Activated T-helper 2 cell treated with anti-CD3 and anti-CD28 coated beads, Interferon-gamma antibody, Interleukin-2, Interleukin-4, amounts not matched to agents 10 μg/mL and 5 μg/mL and 100 μg/mL, durations not matched to agents 14 hours and 24 hours and 36 hours (primary cell): ENCODE results near the gene GAB1. TPM values are rescaled to one million over a fixed set of nuclear protein-coding genes. Genes with fewer than 3 reads are reported as not detected.
"Not testable (repeated sequence)": the region's sequence is repeated elsewhere in the genome, so short reads cannot be mapped to it uniquely, and the experiment has no call there.

Experiments used
- DNase-seq: peaks from one replicate; pipeline ENCODE4 v3.0.0; 2021; ENCODE audit warnings: low spot score
- H3K27ac Mint-ChIP-seq: one replicate; pipeline ENCODE4 v1.8.0; 2021; ENCODE audit warnings: mixed read lengths
- H3K27me3 Mint-ChIP-seq: one replicate; pipeline ENCODE4 v1.8.0; 2021; ENCODE audit warnings: low read depth, mixed read lengths
- H3K36me3 Mint-ChIP-seq: one replicate; pipeline ENCODE4 v1.8.0; 2021; ENCODE audit warnings: low read depth, mixed read lengths
- H3K4me1 Mint-ChIP-seq: one replicate; pipeline ENCODE4 v1.8.0; 2021; ENCODE audit warnings: low read depth, mixed read lengths
- H3K4me3 Mint-ChIP-seq: one replicate; pipeline ENCODE4 v1.8.0; 2021; ENCODE audit warnings: low read depth, mild to moderate bottlenecking, moderate library complexity, mixed read lengths
- H3K9me3 Mint-ChIP-seq: one replicate; pipeline ENCODE4 v1.8.0; 2021; ENCODE audit warnings: mixed read lengths
- intact Hi-C: fragments of 100-400 bp; cut with micrococcal nuclease; formaldehyde crosslinking; loops from one replicate; pipeline ENCODE4 v1.15.1; 2023
- total RNA-seq: library from RNA; stranded (reverse); gene quantifications from 2 replicates; pipeline ENCODE4 v1.2.3, GENCODE V29; 2022

GAB1 gene
- total RNA-seq, 1 donor from 2014 or later, result 0.96 TPM

DNA sequence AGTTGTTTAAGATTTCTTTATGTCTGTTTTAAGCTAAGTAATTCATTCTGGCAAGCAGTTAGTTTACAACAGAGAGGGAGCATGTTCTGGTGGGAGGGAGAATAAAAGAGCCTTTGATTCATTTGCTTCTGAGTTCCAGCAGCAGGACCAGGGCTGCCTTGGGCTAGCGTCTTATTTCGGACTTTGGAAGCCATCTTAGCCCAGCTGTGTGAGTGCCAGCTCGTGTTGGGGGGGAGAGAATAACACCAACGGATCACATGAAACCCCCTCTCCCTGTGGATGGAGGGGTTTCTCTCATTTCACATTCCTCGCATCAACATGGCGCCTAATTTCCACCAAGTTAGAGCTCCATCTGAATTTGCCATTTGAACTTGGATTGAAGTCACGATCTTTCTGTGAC is 7.4 kb downstream of the GAB1 start:
- H3K9me3 Mint-ChIP-seq, result no peaks in the 10 kb centered on the region
- no peak overlapping the region for H3K27ac Mint-ChIP-seq
- no peaks in the 10 kb centered on the region for H3K36me3 Mint-ChIP-seq
- no peak overlapping the region for H3K4me3 Mint-ChIP-seq
- peaks cover 35% of the 10 kb centered on the region for H3K27me3 Mint-ChIP-seq
- H3K4me1 Mint-ChIP-seq, result no peaks in the 10 kb centered on the region
- intact Hi-C loops, result no loop called here
- no peak for DNase-seq

DNA sequence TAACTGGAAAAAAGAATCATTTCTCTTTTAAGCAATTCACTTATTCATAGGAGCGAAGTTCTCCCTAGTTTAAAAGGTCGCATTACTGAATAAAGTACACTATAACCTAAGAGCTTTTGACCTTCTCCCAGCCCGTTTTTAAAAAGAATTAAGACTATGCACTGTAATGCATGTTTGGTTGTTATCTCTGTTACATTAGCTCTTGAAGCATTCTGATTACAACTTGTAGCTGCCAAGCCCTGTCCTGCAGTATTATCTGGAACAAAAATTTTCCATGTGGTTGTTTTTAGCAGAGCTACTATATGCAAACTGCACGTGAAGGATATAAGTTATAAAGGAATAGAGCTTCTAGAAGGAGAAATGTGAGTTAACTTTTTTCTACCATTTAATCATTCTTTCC is 8.1 kb downstream of the GAB1 start:
- H3K4me1 Mint-ChIP-seq, result no peaks in the 10 kb centered on the region
- no peaks in the 10 kb centered on the region for H3K36me3 Mint-ChIP-seq
- H3K4me3 Mint-ChIP-seq, result no peak overlapping the region
- intact Hi-C loops, result no loop called here
- H3K27ac Mint-ChIP-seq, result no peak overlapping the region
- no peaks in the 10 kb centered on the region for H3K9me3 Mint-ChIP-seq
- no peak for DNase-seq
- H3K27me3 Mint-ChIP-seq, result peaks cover 29% of the 10 kb centered on the region

DNA sequence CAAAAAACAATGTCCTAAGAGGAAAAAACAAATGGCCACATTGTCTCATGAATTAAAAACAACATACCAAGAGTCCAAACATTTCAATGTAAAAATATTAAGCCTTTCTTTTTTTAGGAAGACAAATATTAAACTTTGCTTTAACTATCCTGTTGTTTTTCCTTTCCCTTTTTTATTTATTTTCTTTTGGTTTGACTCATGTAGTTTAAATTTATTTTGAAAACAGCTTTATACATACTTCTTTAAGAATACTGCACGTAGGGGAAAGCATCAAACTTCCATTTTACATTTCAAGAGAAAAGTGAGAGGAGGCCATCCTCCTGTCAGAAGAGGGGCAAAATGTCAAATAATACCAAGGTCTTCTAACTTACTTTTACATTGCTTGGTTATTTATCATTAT is 8.7 kb downstream of the GAB1 start:
- Mint-ChIP-seq H3K4me3 (no peak overlapping the region), H3K36me3 (no peaks in the 10 kb centered on the region), H3K27me3 (peaks cover 29% of the 10 kb centered on the region), H3K4me1 (no peaks in the 10 kb centered on the region), H3K9me3 (no peaks in the 10 kb centered on the region), H3K27ac (no peak overlapping the region)
- DNase-seq, result no peak
- intact Hi-C loops, result no loop called here

DNA sequence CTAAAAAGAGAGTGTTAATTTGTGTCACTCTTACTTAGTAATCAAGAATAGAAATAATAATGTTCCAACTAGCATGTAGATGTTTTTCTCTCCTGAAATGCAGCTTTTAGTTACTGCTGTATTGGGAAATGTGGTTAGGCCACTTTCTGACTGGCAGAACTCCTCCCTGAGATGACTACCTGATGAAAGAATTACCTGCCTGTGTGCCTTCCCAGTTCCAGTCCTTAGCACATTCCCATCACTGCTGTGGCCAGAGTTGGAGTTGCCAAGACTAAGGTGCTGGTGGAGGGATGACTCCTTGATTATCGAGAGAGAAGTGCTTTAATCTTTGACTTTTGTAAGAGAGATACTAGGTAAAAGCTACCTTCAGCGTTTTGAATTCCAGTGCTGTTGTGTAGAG is 9.5 kb downstream of the GAB1 start:
- Mint-ChIP-seq H3K4me3 (no peak overlapping the region), H3K27me3 (peaks cover 26% of the 10 kb centered on the region), H3K9me3 (no peaks in the 10 kb centered on the region), H3K4me1 (no peaks in the 10 kb centered on the region), H3K27ac (no peak overlapping the region), H3K36me3 (no peaks in the 10 kb centered on the region)
- intact Hi-C loops, result no loop called here
- no peak for DNase-seq

DNA sequence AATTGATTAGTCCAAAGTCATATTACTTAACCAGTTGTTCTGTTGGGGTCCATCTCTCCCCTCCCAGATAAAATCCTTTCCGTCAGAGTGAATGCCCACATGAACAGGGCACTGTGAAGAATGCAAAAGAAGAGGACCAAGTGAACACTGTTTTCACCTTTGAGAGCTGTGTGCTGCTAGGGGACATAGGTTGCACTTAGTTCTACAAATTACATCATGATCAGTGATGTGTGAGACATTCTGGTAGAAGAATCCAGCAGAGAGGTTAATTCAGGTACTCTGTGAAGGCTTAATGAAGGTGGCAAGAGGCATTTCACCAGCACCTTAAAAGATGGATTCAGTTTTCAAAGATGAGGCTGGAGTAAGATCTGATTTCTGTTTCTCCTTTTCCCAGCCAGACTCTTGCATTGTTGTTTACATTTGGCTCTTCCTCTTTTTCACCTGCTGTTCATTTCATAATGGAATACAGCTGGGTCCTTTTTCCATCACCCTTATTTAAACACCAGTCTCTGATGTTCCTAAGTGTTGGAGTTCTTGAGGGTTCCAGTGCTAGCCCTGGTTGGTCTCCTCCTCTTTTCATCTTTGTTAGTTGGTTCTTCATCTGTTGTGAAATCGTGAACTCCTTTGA is 10.9 kb downstream of the GAB1 start:
- Mint-ChIP-seq H3K4me3 (no peak overlapping the region), H3K36me3 (no peaks in the 10 kb centered on the region), H3K9me3 (no peaks in the 10 kb centered on the region), H3K27ac (no peak overlapping the region), H3K4me1 (no peaks in the 10 kb centered on the region), H3K27me3 (peaks cover 23% of the 10 kb centered on the region)
- intact Hi-C loops, result no loop called here
- no peak for DNase-seq

DNA sequence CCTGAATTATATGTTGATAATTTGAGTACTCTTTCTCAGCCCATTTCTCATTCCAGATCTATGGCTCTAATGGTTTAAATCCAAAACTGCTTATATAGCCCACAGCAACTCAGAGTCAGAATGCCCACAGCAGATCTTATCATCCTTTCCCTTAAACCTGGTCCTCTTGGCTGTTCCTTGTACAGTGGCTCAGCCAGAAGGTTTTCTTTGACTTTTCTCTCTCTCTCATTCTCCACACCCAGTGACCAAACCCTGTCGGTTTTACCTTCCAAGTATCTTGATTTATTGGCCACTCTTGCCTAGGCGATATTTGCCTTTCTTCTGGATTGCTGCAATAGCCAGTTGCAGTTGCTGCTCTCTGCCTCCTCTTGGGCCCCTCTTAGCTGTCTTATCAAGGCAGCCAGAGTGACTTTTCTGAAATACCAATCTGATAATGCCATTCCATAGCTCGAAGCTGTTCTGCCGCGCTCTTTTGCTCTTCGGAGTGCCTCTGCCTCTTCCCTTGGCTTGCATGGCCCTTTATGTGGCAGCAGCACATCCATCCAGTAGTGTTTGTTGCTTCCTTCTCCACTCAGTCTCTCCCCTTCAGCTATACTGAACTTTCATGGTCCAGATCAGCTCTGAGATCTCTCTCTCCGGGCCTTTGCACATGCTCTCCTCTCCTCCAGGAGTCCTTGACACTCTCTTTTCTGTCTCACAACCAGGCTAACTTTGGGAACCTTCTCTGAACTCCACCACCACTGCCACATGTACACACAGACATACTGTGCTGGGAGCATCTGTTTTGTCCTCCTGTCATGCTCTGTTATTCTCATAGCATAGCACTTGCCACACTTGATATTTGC is 11.8 kb downstream of the GAB1 start:
- no peaks in the 10 kb centered on the region for H3K36me3 Mint-ChIP-seq
- H3K9me3 Mint-ChIP-seq, result no peaks in the 10 kb centered on the region
- intact Hi-C loops, result no loop called here
- H3K4me3 Mint-ChIP-seq, result no peak overlapping the region
- H3K4me1 Mint-ChIP-seq, result no peaks in the 10 kb centered on the region
- DNase-seq, result no peak
- no peak overlapping the region for H3K27ac Mint-ChIP-seq
- H3K27me3 Mint-ChIP-seq, result peaks cover 28% of the 10 kb centered on the region

DNA sequence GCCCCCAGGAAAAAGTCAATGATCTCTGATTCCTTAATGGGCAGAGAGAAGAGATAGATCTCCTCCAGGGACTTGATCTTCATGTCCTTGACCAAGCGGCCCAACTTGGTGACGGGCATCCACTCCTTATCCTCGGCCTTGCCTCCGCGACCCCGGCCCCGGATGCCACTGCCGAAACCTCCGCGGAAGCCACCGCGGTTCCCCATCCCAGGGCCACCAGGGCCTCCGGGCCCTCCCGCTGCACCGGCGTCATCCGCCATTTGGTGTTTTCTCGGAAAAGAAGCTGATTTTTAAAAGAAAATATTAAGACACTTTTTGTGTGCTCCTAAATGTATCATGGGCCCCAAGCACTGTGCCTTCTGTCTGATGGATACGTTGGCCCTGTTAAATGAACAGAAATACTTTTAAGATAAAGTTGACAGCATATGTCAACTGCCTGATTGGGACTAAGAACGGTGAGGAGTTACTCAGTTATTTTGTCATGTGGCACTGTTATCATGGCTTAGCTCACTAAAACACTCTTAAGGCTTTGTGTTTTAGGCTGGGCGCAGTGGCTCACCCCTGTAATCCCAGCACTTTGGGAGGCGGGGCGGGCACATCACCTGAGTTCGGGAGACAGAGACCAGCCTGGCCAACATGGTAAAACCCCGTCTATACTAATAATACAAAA is 13.3 kb downstream of the GAB1 start:
- H3K36me3 Mint-ChIP-seq, H3K4me3 Mint-ChIP-seq, H3K9me3 Mint-ChIP-seq, H3K27ac Mint-ChIP-seq, DNase-seq, H3K4me1 Mint-ChIP-seq, intact Hi-C loops: not testable (repeated sequence)
- peaks cover 29% of the 10 kb centered on the region for H3K27me3 Mint-ChIP-seq

DNA sequence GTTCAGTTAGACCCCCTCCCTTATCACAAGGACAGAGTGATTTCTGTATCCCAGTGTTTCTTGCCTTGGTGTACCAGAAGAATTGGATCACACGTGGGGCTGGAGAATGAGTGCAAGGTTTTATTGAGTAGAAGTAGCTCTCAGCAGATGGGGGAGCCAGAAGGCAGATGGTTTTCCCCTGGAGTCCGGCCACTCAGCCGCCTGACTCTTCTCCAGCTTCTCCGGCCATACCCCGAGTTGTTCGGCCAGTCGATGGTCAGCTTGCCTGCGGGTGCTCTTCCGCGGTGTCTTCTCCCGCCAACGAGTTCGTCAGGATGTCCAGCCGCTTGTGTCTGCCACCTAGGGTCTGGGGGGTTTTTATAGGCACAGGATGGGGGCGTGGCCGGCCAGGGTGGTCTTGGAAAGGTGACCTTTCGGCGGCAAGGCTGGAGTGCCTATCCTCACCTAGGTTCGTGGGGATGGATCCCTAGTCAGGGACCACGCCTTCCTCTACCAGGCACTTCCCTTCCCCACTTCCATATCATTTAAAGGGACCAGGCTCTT is 14.5 kb downstream of the GAB1 start:
- Mint-ChIP-seq H3K36me3 (no peaks in the 10 kb centered on the region), H3K27me3 (peaks cover 32% of the 10 kb centered on the region), H3K9me3 (no peaks in the 10 kb centered on the region), H3K27ac (no peak overlapping the region), H3K4me3 (no peak overlapping the region), H3K4me1 (no peaks in the 10 kb centered on the region)
- intact Hi-C loops, result no loop called here
- DNase-seq, result no peak

DNA sequence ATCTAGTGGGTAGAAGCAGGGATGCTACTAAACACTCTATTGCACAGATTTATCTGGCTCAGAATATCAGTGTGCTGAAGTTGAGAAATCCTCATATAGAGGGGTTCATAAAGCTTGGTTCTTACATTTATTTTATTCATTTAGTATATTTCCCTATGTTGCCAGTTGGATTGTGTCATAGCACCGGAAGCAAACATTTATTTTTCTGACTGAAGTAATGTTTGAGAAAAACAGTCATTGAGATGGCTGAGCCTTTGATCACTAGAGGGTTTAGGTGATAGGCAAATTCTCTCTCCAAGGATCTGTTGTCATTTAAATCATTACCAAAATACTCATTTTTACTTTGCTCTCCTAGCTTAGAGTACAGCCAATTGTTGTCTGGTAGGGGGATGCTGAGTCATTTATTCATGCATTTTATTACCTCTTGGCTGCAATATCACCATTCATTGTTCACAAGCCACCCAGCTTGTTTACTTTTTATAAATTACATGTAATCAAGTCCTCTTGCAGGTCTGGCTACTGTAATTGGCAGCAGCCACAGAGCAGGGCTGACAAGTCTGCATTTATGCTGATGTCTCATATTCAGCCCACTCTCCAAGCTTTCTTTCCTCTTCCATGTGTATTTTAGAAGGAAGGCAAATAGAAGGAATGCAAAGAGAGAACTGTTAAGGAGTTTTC is 15.2 kb downstream of the GAB1 start:
- DNase-seq, result no peak
- Mint-ChIP-seq H3K27ac (no peak overlapping the region), H3K9me3 (no peaks in the 10 kb centered on the region), H3K27me3 (peaks cover 32% of the 10 kb centered on the region), H3K36me3 (no peaks in the 10 kb centered on the region), H3K4me1 (peaks cover under 1% of the 10 kb centered on the region), H3K4me3 (no peak overlapping the region)
- intact Hi-C loops, result no loop called here

- intact Hi-C loops, result no loop called here
- H3K9me3 Mint-ChIP-seq, result no peaks in the 10 kb centered on the region
- no peaks in the 10 kb centered on the region for H3K36me3 Mint-ChIP-seq
- H3K4me1 Mint-ChIP-seq, result peaks cover 5% of the 10 kb centered on the region
- H3K4me3 Mint-ChIP-seq, result no peak overlapping the region
- H3K27me3 Mint-ChIP-seq, result peaks cover 28% of the 10 kb centered on the region
- DNase-seq, result no peak
- H3K27ac Mint-ChIP-seq, result no peak overlapping the region
Measured at GRCh38 chr4:143352720-143353119, 16.0 kb downstream of the GAB1 start.

DNA sequence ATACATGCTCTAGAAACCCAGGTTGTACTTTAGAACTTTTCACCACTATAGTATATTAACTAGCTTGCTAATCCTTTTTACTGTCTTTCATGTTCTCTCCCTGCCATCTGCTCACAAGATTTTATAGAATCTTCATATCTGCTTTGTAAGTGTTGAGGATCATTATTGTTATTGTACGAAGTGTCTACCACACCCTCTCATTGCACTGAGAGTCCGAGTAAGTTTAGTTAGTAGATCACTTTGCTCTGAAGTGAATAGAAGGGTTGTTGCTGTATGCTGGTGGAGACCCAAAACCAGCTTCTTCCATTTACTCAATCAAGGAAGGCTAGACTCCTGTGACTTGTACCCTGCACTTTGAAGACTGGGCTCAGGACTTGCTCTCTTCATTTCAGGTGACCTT is 17.1 kb downstream of the GAB1 start:
- intact Hi-C loops, result no loop called here
- peaks cover 9% of the 10 kb centered on the region for H3K4me1 Mint-ChIP-seq
- H3K9me3 Mint-ChIP-seq, result no peaks in the 10 kb centered on the region
- no peak for DNase-seq
- H3K27me3 Mint-ChIP-seq, result peaks cover 28% of the 10 kb centered on the region
- no peak overlapping the region for H3K27ac Mint-ChIP-seq
- no peaks in the 10 kb centered on the region for H3K36me3 Mint-ChIP-seq
- no peak overlapping the region for H3K4me3 Mint-ChIP-seq

DNA sequence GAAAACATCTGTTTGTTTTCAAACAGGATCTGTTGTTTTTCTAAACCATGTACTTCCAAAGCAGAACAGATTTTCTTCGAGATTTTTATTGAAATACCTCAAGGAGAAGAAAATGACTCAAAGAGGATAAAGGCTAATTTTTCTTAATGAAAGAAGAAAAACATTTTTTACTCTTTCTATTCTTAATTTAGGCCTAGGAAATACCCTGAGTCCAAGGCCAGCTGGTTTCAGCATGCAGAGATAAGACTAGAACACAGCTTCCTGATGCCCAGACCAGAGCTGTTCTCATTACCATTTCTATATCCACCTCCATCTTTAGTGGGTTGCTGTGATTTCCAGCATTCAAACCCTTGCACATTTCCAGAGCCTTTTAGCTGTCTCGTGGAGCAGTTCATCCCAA is 18.3 kb downstream of the GAB1 start:
- H3K27ac Mint-ChIP-seq, result no peak overlapping the region
- H3K9me3 Mint-ChIP-seq, result no peaks in the 10 kb centered on the region
- intact Hi-C loops, result no loop called here
- no peak overlapping the region for H3K4me3 Mint-ChIP-seq
- peaks cover 21% of the 10 kb centered on the region for H3K4me1 Mint-ChIP-seq
- no peaks in the 10 kb centered on the region for H3K36me3 Mint-ChIP-seq
- no peak for DNase-seq
- H3K27me3 Mint-ChIP-seq, result peaks cover 28% of the 10 kb centered on the region
